HL-60 (cell line): Measurements from ENCODE around the gene KCTD5.
A peak's percentile ranks its signal among the peaks of the same experiment; 100 is the strongest.

ENCODE experiments used
- DNase-seq, 2 experiments: peaks; one replicate each; pipeline ENCODE4 v3.0.0-alpha.2; 2010 to 2020; ENCODE audit warnings: low read depth in 1 of 2, low spot score in 1 of 2
- H3K27ac ChIP-seq: fragments of 250-450 bp; sonication (Bioruptor Pico); replicated peaks from 2 replicates; pipeline ENCODE4 v1.5.1; 2020; ENCODE audit warnings: mild to moderate bottlenecking, moderate library complexity
- H3K27me3 ChIP-seq: fragments of 250-450 bp; sonication (Bioruptor Pico); 2 replicates; pipeline ENCODE4 v1.5.1; 2021; ENCODE audit warnings: mild to moderate bottlenecking, moderate library complexity; ENCODE audit not compliant: insufficient read depth, poor library complexity, severe bottlenecking
- H3K4me3 ChIP-seq: replicated peaks from 2 replicates; pipeline ENCODE4 v1.5.1; 2011; ENCODE audit warnings: mild to moderate bottlenecking, control low read depth, low read length; ENCODE audit not compliant: insufficient read depth
- CTCF ChIP-seq: IDR thresholded peaks from one replicate; pipeline ENCODE4 v1.5.1; 2011; ENCODE audit warnings: low read length, control low read depth, inconsistent platforms; ENCODE audit not compliant: insufficient read depth
- GABPA ChIP-seq: IDR thresholded peaks from 2 replicates; pipeline ENCODE4 v1.6.1; 2012; ENCODE audit warnings: low read depth
- POLR2AphosphoS5 ChIP-seq: IDR thresholded peaks from 2 replicates; pipeline ENCODE4 v1.6.1; 2012; ENCODE audit warnings: low read depth
- REST ChIP-seq: IDR thresholded peaks from 2 replicates; pipeline ENCODE4 v1.6.1; 2012; ENCODE audit warnings: low read depth; ENCODE audit not compliant: insufficient replicate concordance
- SPI1 ChIP-seq: IDR thresholded peaks from 2 replicates; pipeline ENCODE4 v1.6.1; 2012; ENCODE audit warnings: low read depth, mild to moderate bottlenecking, borderline replicate concordance

KCTD5 gene

GRCh38 chr16:2713985-2714774 lies 31.9 kb downstream of the KCTD5 start:
- Histone ChIP-seq H3K27ac (no peak overlapping the region), H3K27me3 (no peaks in the 10 kb centered on the region), H3K4me3 (no peak overlapping the region)
- TF ChIP-seq CTCF (no peak), POLR2AphosphoS5 (no peak), REST (no peak), GABPA (no peak), SPI1 (no peak)
- no peak for DNase-seq

GRCh38 chr16:2715064-2715463 lies 32.7 kb downstream of the KCTD5 start:
- no peak overlapping the region for H3K4me3 ChIP-seq
- TF ChIP-seq GABPA, result no peak
- no peak for TF ChIP-seq POLR2AphosphoS5
- no peak for TF ChIP-seq SPI1
- TF ChIP-seq REST, result no peak
- no peak for TF ChIP-seq CTCF
- no peak for DNase-seq
- no peak overlapping the region for H3K27ac ChIP-seq
- no peaks in the 10 kb centered on the region for H3K27me3 ChIP-seq

- no peak overlapping the region for H3K4me3 ChIP-seq
Measured at GRCh38 chr16:2715519-2715918, 33.2 kb downstream of the KCTD5 start.

More at GRCh38 chr16:2715519-2715918, 33.2 kb downstream of the KCTD5 start:
- Histone ChIP-seq H3K27ac (no peak overlapping the region), H3K27me3 (no peaks in the 10 kb centered on the region)
- peak; percentile 60 to 73 for DNase-seq
- peak; percentile 98 for TF ChIP-seq REST
- TF ChIP-seq POLR2AphosphoS5, result no peak
